GM12874 (cell line): Measurements from ENCODE around the gene TAF1B.

ENCODE experiments used
- CTCF ChIP-seq: IDR thresholded peaks from 2 replicates; pipeline ENCODE4 v1.5.1; 2011; ENCODE audit warnings: low read depth, mild to moderate bottlenecking, control low read depth, low read length, moderate library complexity; ENCODE audit not compliant: insufficient read depth

Gene TAF1B

GRCh38 chr2:9799011-9799596, 44.2 kb upstream of the TAF1B start:
- no peak for TF ChIP-seq CTCF

GRCh38 chr2:9799729-9800632, 43.3 kb upstream of the TAF1B start:
- TF ChIP-seq CTCF: peak; percentile 99

- TF ChIP-seq CTCF: no peak
Measured at GRCh38 chr2:9800639-9800974, 42.7 kb upstream of the TAF1B start.

GRCh38 chr2:9800975-9801726, 42.1 kb upstream of the TAF1B start:
- TF ChIP-seq CTCF: no peak

- TF ChIP-seq CTCF: no peak
Measured at GRCh38 chr2:9802576-9802993, 40.7 kb upstream of the TAF1B start.

- no peak for TF ChIP-seq CTCF
Measured at GRCh38 chr2:9803023-9803805, 40.1 kb upstream of the TAF1B start.
